ENCODE results near the gene PARVA. TPM values are rescaled to one million over a fixed set of nuclear protein-coding genes. Genes with fewer than 3 reads are reported as not detected.

PARVA gene
- total RNA-seq, 1 donor from 2014 or later, result 23.0 TPM

DNA sequence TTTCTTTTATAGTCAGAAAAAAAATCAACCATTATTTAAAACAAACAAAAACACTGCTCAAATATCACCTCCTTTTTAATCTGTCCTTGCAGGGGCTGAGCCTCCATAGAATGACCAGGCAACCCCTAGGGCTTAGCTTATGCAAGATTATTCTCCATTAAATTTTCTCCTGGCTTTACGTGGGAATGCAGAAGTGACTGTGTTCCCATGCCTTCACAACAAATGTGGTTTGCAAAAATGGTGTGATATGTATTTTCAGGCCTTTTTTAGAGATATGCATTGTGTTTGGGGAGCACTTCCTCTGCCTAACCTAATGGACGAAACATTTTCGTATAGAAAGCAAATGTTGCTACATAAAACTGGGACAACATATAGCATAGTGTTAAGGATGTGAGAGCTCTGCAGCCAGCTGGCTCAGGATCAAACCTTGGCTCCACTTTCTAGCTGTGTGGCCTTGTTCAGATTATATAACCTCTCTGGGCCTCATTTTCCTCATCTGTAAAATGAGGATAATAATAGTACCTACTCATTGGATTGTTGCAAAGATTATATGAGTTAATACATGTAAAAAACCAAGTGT lies 82.6 kb downstream of the PARVA start:
- DNase-seq, result no peak

DNA sequence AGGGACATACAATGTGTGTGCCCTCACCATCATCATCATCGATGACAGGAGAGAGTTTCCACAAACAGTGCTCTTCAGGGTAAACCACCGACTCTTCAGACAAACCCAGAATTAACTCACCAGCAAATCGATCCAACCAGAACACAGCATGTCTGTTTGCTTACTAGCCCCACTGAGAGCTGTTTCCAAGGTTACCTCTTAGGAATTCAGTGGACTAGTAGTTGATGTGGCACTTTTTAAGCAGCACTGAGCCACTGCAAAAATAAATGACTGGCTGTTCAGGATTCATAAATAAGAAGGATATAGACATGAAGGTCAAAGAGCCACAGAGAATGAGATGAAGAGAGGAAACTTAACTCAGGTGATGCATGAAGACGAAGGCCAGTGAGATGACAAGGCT lies 83.1 kb downstream of the PARVA start:
- DNase-seq, result no peak

DNA sequence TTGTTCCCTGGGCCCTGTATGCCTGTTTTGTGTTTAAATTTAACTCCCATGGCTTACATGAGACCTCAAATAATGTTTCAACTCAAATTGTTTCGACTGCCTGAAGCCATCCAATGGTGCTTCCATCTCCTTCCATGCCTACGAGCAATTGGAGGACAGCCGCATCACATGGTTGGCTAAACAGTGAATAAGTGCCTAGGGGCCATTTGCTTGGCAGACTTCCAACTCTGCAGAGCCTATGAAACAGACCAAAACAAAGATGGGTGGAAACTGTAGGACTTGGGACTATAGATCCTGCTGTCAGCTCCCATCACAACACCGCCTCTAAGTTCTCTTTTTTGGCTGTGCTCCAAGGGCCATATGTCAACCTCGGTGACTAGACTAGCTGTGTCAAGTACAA lies 84.1 kb downstream of the PARVA start:
- DNase-seq, result peak; percentile 47

- no peak for DNase-seq
These were observed 86.9 kb downstream of the PARVA start for GRCh38 chr11:12464303-12464702.

- DNase-seq, result no peak
These were observed 88.0 kb downstream of the PARVA start for GRCh38 chr11:12465332-12465731.

DNA sequence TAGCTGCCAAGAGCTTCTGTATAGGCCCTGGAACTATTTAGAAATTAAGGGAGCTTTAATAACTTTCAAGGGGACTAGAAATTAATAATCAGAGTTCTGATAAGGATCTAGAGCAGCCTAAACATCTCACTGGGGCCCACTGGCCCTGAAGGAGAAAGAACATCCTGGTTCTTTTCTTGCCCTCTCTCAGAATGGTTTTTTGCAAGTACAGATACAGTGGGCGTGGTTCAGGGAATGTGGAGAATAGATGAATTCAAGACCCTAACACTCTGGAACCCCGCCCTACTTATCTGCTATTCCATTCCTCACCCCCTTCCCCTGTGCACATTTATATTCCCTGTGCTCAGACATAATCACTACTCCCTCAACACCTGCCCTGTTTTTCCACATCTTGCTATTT lies 90.2 kb downstream of the PARVA start:
- DNase-seq, result no peak

DNA sequence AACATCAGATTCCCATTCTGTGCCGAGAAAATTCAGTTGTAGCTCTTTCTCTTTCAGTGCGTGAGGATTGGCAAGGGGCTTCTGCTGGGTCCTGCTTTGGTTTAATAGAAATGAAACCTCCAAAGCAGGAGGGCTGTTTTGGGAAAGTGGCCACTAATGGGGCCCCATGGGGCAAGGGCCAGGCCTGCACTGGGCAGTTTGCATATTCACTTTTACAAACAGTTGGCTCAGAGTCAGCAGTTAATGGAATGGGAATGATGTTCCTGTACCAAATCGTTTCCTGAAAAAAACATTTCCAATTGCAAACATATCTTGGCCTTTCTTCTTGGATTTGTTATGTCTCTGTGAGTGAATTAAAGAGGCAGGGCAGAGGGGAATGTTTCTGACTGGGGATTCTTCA lies 92.1 kb downstream of the PARVA start:
- DNase-seq, result peak; percentile 60

GRCh38 chr11:12470236-12470635 lies 92.9 kb downstream of the PARVA start:
- no peak for DNase-seq

DNA sequence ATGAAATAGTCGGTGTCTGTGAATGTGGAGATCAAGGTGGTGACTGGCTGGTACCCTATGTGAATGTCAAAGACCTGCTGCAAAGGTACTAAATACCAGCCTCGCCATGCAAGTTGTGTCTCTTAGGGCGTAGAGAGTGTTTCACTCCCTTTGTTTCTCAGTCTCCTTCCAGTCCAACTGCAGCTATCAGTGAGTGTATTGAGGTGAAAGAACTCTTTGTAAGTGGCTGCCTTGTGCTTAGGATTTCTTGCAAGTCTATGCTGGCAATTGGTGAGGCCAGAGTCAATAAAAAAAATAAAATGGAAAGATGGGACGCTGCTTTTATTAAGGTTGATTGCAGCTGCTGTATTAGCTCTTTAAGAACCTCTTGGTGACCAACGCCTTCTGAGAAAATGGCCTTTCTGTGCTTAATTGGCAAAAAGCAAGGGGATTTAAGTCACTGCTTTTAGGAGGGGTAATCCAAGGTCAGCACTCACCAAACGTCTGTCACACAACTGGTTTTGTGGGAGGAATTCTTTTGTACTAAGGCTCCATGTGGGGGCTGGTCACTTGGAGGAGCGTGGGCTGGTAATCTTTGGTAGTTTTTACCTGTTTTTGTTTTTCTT lies 95.1 kb downstream of the PARVA start:
- DNase-seq, result no peak

GRCh38 chr11:12473381-12473780 lies 96.0 kb downstream of the PARVA start:
- no peak for DNase-seq

DNA sequence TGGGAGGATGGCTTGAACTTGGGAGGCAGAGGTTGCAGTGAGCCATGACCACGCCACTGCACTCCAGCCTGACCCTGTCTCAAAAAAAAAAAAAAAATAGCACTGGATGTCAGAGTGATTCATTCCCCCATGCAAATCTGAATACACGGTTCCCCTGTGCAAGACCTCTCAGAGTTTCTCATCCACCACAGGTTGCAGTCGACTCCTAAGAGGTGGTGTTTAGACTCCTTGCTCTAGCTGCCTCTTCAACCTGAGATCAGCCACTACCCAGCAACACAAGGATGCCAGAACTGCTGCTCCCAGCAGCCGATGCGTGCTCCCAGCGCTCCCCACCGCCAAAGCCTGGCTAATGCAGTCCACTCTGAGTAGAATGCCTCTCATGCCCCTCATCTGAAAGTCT lies 97.5 kb downstream of the PARVA start:
- DNase-seq, result no peak

- no peak for DNase-seq
These were observed 101.4 kb downstream of the PARVA start for GRCh38 chr11:12478743-12479142.

GRCh38 chr11:12480401-12480800 lies 103.0 kb downstream of the PARVA start:
- DNase-seq, result no peak

DNA sequence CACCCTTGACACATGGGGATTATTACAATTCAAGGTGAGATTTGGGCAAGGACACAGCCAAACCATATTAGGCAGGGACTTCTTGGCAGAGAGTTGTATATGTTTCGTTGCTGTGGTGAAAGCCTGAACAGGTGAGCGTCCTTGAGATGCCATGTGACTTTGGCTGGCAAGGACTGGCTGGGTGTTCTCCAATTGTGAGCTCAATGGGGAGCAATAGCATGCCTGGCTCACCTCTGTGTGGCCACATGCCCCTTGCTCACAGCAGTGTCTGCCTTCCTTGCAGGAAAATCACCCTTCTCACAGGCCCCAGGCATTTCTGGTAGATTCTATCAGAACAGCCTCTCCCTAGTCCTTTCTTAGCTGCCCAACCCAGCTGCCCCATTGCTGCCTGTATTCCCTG lies 105.5 kb downstream of the PARVA start:
- DNase-seq, result no peak

GRCh38 chr11:12483604-12484003 lies 106.2 kb downstream of the PARVA start:
- no peak for DNase-seq

GRCh38 chr11:12485328-12485727 lies 108.0 kb downstream of the PARVA start:
- no peak for DNase-seq

- DNase-seq, result no peak
These were observed 111.9 kb downstream of the PARVA start for GRCh38 chr11:12489246-12489772.

- DNase-seq, result no peak
These were observed 117.3 kb downstream of the PARVA start for GRCh38 chr11:12494699-12495098.

GRCh38 chr11:12496181-12497025 lies 119.0 kb downstream of the PARVA start:
- no peak for DNase-seq

DNA sequence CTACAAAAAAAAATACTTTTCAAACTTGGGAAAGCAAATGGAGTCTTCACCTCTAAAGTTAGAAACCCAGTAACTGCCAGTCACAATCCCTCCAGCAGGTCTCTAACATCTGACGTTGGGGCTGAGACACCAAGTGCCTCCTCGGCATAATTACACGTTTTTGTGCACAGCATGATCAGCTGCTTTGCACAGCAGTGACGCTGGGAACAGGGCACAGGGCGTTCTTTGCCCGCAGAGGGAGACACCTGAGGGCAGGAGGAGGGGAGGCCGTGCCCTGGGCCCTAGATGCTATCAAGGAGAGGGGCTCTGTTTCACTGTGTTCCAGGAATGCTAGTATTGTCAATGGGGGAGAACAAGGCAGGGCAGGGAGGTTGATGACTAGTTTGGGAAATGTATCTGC lies 120.1 kb downstream of the PARVA start:
- DNase-seq, result no peak

- no peak for DNase-seq
These were observed 121.7 kb downstream of the PARVA start for GRCh38 chr11:12499071-12499470.

GRCh38 chr11:12502046-12502445 lies 124.7 kb downstream of the PARVA start:
- DNase-seq, result no peak

GRCh38 chr11:12503039-12503484 lies 125.7 kb downstream of the PARVA start:
- DNase-seq, result no peak

Data from skin of body (tissue), 2 donors.